Neuronal stem cell (in vitro differentiated cells): ENCODE results near the gene PANX1.

ENCODE experiments used
- DNase-seq: peaks from one replicate; pipeline ENCODE4 v3.0.0-alpha.2; 2013; ENCODE audit warnings: low spot score
- H2AFZ ChIP-seq: one replicate; pipeline ENCODE4 v1.6.1; 2013; ENCODE audit warnings: mild to moderate bottlenecking, low read length, inconsistent platforms
- H2AK5ac ChIP-seq: 2 replicates; pipeline ENCODE4 v1.6.1; 2013; ENCODE audit warnings: low read depth, mild to moderate bottlenecking, inconsistent platforms, low read length, moderate library complexity, mixed read lengths
- H2BK120ac ChIP-seq: 2 replicates; pipeline ENCODE4 v1.6.1; 2013; ENCODE audit warnings: low read depth, mild to moderate bottlenecking, inconsistent platforms, low read length, moderate library complexity, mixed read lengths
- H2BK12ac ChIP-seq: one replicate; pipeline ENCODE4 v1.6.1; 2013; ENCODE audit warnings: low read length, inconsistent platforms
- H2BK15ac ChIP-seq: 2 replicates; pipeline ENCODE4 v1.6.1; 2013; ENCODE audit warnings: mild to moderate bottlenecking, low read length, inconsistent platforms, mixed read lengths
- H2BK5ac ChIP-seq: one replicate; pipeline ENCODE4 v1.6.1; 2013; ENCODE audit warnings: inconsistent platforms, mild to moderate bottlenecking, low read length, moderate library complexity
- H3K14ac ChIP-seq: one replicate; pipeline ENCODE4 v1.6.1; 2013; ENCODE audit warnings: low read length, inconsistent platforms
- H3K18ac ChIP-seq: 2 replicates; pipeline ENCODE4 v1.6.1; 2013; ENCODE audit warnings: low read length, inconsistent platforms
- H3K23ac ChIP-seq: 2 replicates; pipeline ENCODE4 v1.6.1; 2013; ENCODE audit warnings: low read depth, mild to moderate bottlenecking, mixed read lengths, low read length, inconsistent platforms; ENCODE audit not compliant: poor library complexity
- H3K27ac ChIP-seq: replicated peaks from 3 replicates; pipeline ENCODE4 v1.5.1; 2013; ENCODE audit warnings: low read length, inconsistent platforms
- H3K27me3 ChIP-seq, 3 experiments: 2 replicates each; pipeline ENCODE4 v1.6.1; 2013; ENCODE audit warnings: low read length in 3 of 3, mild to moderate bottlenecking in 2 of 3, inconsistent platforms in 1 of 3, low read depth in 1 of 3, mixed read lengths in 1 of 3, moderate library complexity in 1 of 3; ENCODE audit not compliant: control insufficient read depth in 3 of 3, insufficient read depth in 3 of 3
- H3K36me3 ChIP-seq, 2 donors: replicated peaks in 1 of 2; 2 replicates each; pipeline ENCODE4 v1.6.1; 2013; ENCODE audit warnings: low read length in 2 of 2; ENCODE audit not compliant: control insufficient read depth in 2 of 2, insufficient read depth in 2 of 2
- H3K4ac ChIP-seq: 2 replicates; pipeline ENCODE4 v1.6.1; 2013; ENCODE audit warnings: inconsistent platforms, mild to moderate bottlenecking, low read length, moderate library complexity
- H3K4me1 ChIP-seq, 2 donors: 1 replicate in 1 of 2; 2 replicates in 1 of 2; pipeline ENCODE4 v1.6.1; 2013; ENCODE audit warnings: low read length in 2 of 2, low read depth in 1 of 2; ENCODE audit not compliant: control insufficient read depth in 2 of 2, insufficient read depth in 1 of 2
- H3K4me2 ChIP-seq: one replicate; pipeline ENCODE4 v1.6.1; 2013; ENCODE audit warnings: mild to moderate bottlenecking, low read length, inconsistent platforms; ENCODE audit not compliant: insufficient read depth, poor library complexity, severe bottlenecking
- H3K4me3 ChIP-seq, 2 donors: 2 replicates each; pipeline ENCODE4 v1.5.1; 2013; ENCODE audit warnings: low read length in 2 of 2, mild to moderate bottlenecking in 2 of 2, inconsistent platforms in 1 of 2, moderate library complexity in 1 of 2
- H3K79me1 ChIP-seq: one replicate; pipeline ENCODE4 v1.6.1; 2013; ENCODE audit warnings: low read depth, mild to moderate bottlenecking, inconsistent platforms, low read length, moderate library complexity
- H3K9ac ChIP-seq: one replicate; pipeline ENCODE4 v1.6.1; 2013; ENCODE audit warnings: mild to moderate bottlenecking, low read depth, low read length, inconsistent platforms; ENCODE audit not compliant: poor library complexity
- H3K9me3 ChIP-seq, 2 donors: replicated peaks in 1 of 2; 2 replicates each; pipeline versions ENCODE3 to v1.6.1; 2013; ENCODE audit warnings: low read length in 2 of 2, mild to moderate bottlenecking in 2 of 2, inconsistent platforms in 1 of 2, low read depth in 1 of 2, mixed read lengths in 1 of 2, moderate library complexity in 1 of 2; ENCODE audit not compliant: control insufficient read depth in 2 of 2, insufficient read depth in 1 of 2
- H4K8ac ChIP-seq: one replicate; pipeline ENCODE4 v1.6.1; 2013; ENCODE audit warnings: low read depth, mild to moderate bottlenecking, inconsistent platforms, low read length, moderate library complexity
- H4K91ac ChIP-seq: one replicate; pipeline ENCODE4 v1.6.1; 2013; ENCODE audit warnings: low read length, low read depth, mild to moderate bottlenecking, inconsistent platforms; ENCODE audit not compliant: poor library complexity
- WGBS, 2 donors: extraction: QIAGEN DNeasy Blood & Tissue Kit; methylation state at CpG; one replicate each; pipeline ENCODE4 v1.1.7; 2013; ENCODE audit warnings: missing lambda C conversion rate in 2 of 2, mixed read lengths in 1 of 2; ENCODE audit not compliant: insufficient read length in 2 of 2, insufficient replicate concordance in 1 of 2; ENCODE audit errors: extremely low coverage in 2 of 2; 5-methylcytosine and 5-hydroxymethylcytosine counted together

Gene PANX1

DNA sequence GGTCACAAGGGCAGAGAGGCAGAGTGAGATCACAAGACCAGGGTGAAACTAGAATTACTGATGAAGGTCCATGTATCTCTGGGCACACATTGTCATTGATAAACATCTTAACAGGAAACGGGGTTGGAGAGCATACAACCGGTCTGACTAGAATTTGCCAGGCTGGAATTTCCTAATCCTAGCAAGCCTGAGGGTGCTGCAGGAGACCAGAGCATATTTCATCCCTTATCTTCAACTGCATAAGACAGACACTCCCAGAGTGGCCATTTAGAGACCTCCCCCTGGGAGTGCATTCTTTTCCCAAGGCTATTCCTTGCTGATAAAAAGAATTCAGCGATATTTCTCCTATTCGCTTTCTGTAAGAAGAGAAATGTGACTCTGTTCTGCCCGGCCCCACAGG lies 91.1 kb downstream of the PANX1 start:
- no peak overlapping the region for H2BK5ac ChIP-seq
- H3K23ac ChIP-seq, result no peak overlapping the region

GRCh38 chr11:94224078-94224477 lies 95.4 kb downstream of the PANX1 start:
- H3K4me2 ChIP-seq, result no peak overlapping the region
- no peak overlapping the region for H3K18ac ChIP-seq
- no peak overlapping the region for H3K23ac ChIP-seq
- no peak overlapping the region for H3K4me3 ChIP-seq
- no peaks in the 10 kb centered on the region for H3K36me3 ChIP-seq
- no peak overlapping the region for H2BK15ac ChIP-seq
- H4K8ac ChIP-seq, result no peak overlapping the region
- H3K27me3 ChIP-seq, result peaks cover 0 to 3% (median 0%) of the 10 kb centered on the region in 3 experiments
- H2AFZ ChIP-seq, result no peak overlapping the region
- H3K9me3 ChIP-seq, result peaks cover 0 to under 1% of the 10 kb centered on the region in 2 donors
- H2BK120ac ChIP-seq, result no peak overlapping the region
- H3K27ac ChIP-seq, result no peak overlapping the region
- no peaks in the 10 kb centered on the region for H3K4me1 ChIP-seq
- no peak overlapping the region for H3K9ac ChIP-seq
- no peak overlapping the region for H4K91ac ChIP-seq
- H2BK5ac ChIP-seq, result no peak overlapping the region
- no peak for DNase-seq
- H3K4ac ChIP-seq, result no peak overlapping the region
- H3K14ac ChIP-seq, result no peak overlapping the region
- no peaks in the 10 kb centered on the region for H3K79me1 ChIP-seq
- no CpG with 5 or more reads among the region's 3 CpGs for WGBS, 2 donors
- no peak overlapping the region for H2AK5ac ChIP-seq
- H2BK12ac ChIP-seq, result no peak overlapping the region

More for the DNA sequence above, 91.1 kb downstream of the PANX1 start:
- H3K14ac ChIP-seq, result no peak overlapping the region
- no peak overlapping the region for H3K4me2 ChIP-seq
- peaks cover 0 to 6% of the 10 kb centered on the region in 2 donors for H3K9me3 ChIP-seq
- no peak overlapping the region for H2BK12ac ChIP-seq
- WGBS, 2 donors, result no CpG with 5 or more reads among the region's 5 CpGs
- H3K4ac ChIP-seq, result no peak overlapping the region
- H2AFZ ChIP-seq, result no peak overlapping the region
- H3K36me3 ChIP-seq, result no peaks in the 10 kb centered on the region
- H3K4me3 ChIP-seq, result no peak overlapping the region
- H3K18ac ChIP-seq, result no peak overlapping the region
- H4K91ac ChIP-seq, result no peak overlapping the region
- no peak overlapping the region for H4K8ac ChIP-seq
- DNase-seq, result no peak
- H3K79me1 ChIP-seq, result no peaks in the 10 kb centered on the region
- H2AK5ac ChIP-seq, result no peak overlapping the region
- H2BK120ac ChIP-seq, result no peak overlapping the region
- H3K27ac ChIP-seq, result no peak overlapping the region
- peaks cover 0 to 3% (median 0%) of the 10 kb centered on the region in 3 experiments for H3K27me3 ChIP-seq
- no peaks in the 10 kb centered on the region for H3K4me1 ChIP-seq
- no peak overlapping the region for H3K9ac ChIP-seq
- no peak overlapping the region for H2BK15ac ChIP-seq
